ENCODE results near the gene MRPS23. TPM values are rescaled to one million over a fixed set of nuclear protein-coding genes. Genes with fewer than 3 reads are reported as not detected.
A peak's percentile ranks its signal among the peaks of the same experiment; 100 is the strongest.

Gene MRPS23
- total and polyA plus RNA-seq, 2 of the 13 experiments (the other 11 are each of a cell fraction or from before 2014, with no cell fraction given), result 63.2 to 181 TPM

- peaks cover 61% of the 10 kb centered on the region for H3K4me1 ChIP-seq (ENCODE audit: insufficient read depth, low read length)
- CTCF ChIA-PET (ENCODE audit: low intra/inter-chr PET ratio, low total read pairs), result interaction anchor here (1.3 to 2.9 kb wide), 3 partner anchors 85 to 589 kb away, joined by 4 to 11 read pairs (median 5); no protein-coding TSS in a partner anchor
- BruUV-seq (replicated peaks), result no TSS peak
- peak; percentile 42 for ATAC-seq
- no peaks in the 10 kb centered on the region; a peak in 1 of 5 replicates for H3K27me3 ChIP-seq (ENCODE audit: control insufficient read depth in 1 of 2, insufficient read depth in 2 of 2, low read length in 2 of 2)
- POLR2A ChIA-PET, result interaction anchor here (1.5 to 2.1 kb wide), 3 partner anchors 17 to 28 kb away, joined by 5 to 7 read pairs (median 6); partner anchors contain the start of gene MRPS23
- peak overlapping the region; percentile 85 for H2AFZ ChIP-seq (ENCODE audit: low read length)
- no peaks in the 10 kb centered on the region for H4K20me1 ChIP-seq (ENCODE audit: insufficient read depth, low read length)
- DNase-seq (ENCODE audit: low spot score), result no peak
- in situ Hi-C loops (cut with HindIII; ENCODE audit: extremely low pct_ligation_motif_present, low pct_unique_long_range_greater_than_20kb) (no loop called here), intact Hi-C loops (cut with micrococcal nuclease; ENCODE audit: unreplicated experiment) (loop anchor here (1.0 to 5.0 kb wide), 4 partner anchors 235 to 1465 kb away; no protein-coding TSS in a partner anchor)
- H3K27ac ChIP-seq (ENCODE audit: extremely low read length, insufficient read depth, low read length), result peak overlapping the region; percentile 41
- H3K36me3 ChIP-seq (replicated peaks in 1 of 2; ENCODE audit: control insufficient read depth in 1 of 2, insufficient read depth in 2 of 2, low read length in 2 of 2), result no peaks in the 10 kb centered on the region
- no peaks in the 10 kb centered on the region for H3K79me2 ChIP-seq (ENCODE audit: insufficient read depth, low read length)
- H3K9ac ChIP-seq (ENCODE audit: insufficient read depth, low read depth, low read length), result peak overlapping the region; percentile 53
- H3K4me2 ChIP-seq (ENCODE audit: low read depth, low read length), result peak overlapping the region; percentile 94
- H3K4me3 ChIP-seq (replicated peaks in 1 of 3; ENCODE audit: insufficient read depth in 1 of 3, low read depth in 2 of 3, low read length in 3 of 3), result peak overlapping the region; percentile 54 to 74 (median 68)
- H3K9me3 ChIP-seq (ENCODE audit: low read length), result no peaks in the 10 kb centered on the region
- no peak for FAIRE-seq
- WGBS (ENCODE audit: low lambda C conversion rate), result 15% methylated on average over 12 of the region's 12 CpGs
- TF ChIP-seq, protein P1, sequence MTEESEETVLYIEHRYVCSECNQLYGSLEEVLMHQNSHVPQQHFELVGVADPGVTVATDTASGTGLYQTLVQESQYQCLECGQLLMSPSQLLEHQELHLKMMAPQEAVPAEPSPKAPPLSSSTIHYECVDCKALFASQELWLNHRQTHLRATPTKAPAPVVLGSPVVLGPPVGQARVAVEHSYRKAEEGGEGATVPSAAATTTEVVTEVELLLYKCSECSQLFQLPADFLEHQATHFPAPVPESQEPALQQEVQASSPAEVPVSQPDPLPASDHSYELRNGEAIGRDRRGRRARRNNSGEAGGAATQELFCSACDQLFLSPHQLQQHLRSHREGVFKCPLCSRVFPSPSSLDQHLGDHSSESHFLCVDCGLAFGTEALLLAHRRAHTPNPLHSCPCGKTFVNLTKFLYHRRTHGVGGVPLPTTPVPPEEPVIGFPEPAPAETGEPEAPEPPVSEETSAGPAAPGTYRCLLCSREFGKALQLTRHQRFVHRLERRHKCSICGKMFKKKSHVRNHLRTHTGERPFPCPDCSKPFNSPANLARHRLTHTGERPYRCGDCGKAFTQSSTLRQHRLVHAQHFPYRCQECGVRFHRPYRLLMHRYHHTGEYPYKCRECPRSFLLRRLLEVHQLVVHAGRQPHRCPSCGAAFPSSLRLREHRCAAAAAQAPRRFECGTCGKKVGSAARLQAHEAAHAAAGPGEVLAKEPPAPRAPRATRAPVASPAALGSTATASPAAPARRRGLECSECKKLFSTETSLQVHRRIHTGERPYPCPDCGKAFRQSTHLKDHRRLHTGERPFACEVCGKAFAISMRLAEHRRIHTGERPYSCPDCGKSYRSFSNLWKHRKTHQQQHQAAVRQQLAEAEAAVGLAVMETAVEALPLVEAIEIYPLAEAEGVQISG (CRISPR knock-in tag; IDR thresholded peaks at IDR 0.05), result no peak
- TF ChIP-seq HCFC1 (IDR thresholded peaks at IDR 0.05; ENCODE audit: low read depth, low read length) (no peak), TFAP4 (IDR thresholded peaks at IDR 0.05; ENCODE audit: borderline replicate concordance, low read depth) (no peak), GLI4 (CRISPR knock-in tag; IDR thresholded peaks at IDR 0.05; ENCODE audit: borderline replicate concordance) (no peak), TRIM22 (IDR thresholded peaks at IDR 0.05) (no peak), CCAR2 (optimal IDR thresholded peaks at IDR 0.05; ENCODE audit: low read depth, low read length) (no peak), ATF6 (CRISPR knock-in tag; conservative IDR thresholded peaks at IDR 0.05) (no peak), ZNF883 (CRISPR knock-in tag; IDR thresholded peaks at IDR 0.05; ENCODE audit: not compliant biosample characterization) (no peak), NFRKB (IDR thresholded peaks at IDR 0.05) (no peak), RXRB (CRISPR knock-in tag; IDR thresholded peaks at IDR 0.05; ENCODE audit: borderline replicate concordance) (no peak), ADNP (CRISPR knock-in tag; IDR thresholded peaks at IDR 0.05) (no peak), ZSCAN20 (CRISPR knock-in tag; IDR thresholded peaks at IDR 0.05; ENCODE audit: borderline replicate concordance) (no peak)
- TF ChIP-seq, protein P2, sequence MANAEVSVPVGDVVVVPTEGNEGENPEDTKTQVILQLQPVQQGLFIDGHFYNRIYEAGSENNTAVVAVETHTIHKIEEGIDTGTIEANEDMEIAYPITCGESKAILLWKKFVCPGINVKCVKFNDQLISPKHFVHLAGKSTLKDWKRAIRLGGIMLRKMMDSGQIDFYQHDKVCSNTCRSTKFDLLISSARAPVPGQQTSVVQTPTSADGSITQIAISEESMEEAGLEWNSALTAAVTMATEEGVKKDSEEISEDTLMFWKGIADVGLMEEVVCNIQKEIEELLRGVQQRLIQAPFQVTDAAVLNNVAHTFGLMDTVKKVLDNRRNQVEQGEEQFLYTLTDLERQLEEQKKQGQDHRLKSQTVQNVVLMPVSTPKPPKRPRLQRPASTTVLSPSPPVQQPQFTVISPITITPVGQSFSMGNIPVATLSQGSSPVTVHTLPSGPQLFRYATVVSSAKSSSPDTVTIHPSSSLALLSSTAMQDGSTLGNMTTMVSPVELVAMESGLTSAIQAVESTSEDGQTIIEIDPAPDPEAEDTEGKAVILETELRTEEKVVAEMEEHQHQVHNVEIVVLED (CRISPR knock-in tag; IDR thresholded peaks at IDR 0.05; ENCODE audit: borderline replicate concordance), result no peak
Observed at GRCh38 chr17:57832314-57833178, 17.3 kb downstream of the MRPS23 start.

Data from HepG2 (cell line).